ENCODE results near the gene CHRDL2.
"Not testable (repeated sequence)": the region's sequence is repeated elsewhere in the genome, so short reads cannot be mapped to it uniquely, and the experiment has no call there.

Gene CHRDL2

GRCh38 chr11:74670171-74670570 is 61.1 kb downstream of the CHRDL2 start:
- no peak for DNase-seq (ENCODE audit: low read depth)

GRCh38 chr11:74669211-74670160 is 61.7 kb downstream of the CHRDL2 start:
- no peak for DNase-seq (ENCODE audit: low read depth)

- DNase-seq (ENCODE audit: low read depth): no peak
These were observed 67.9 kb downstream of the CHRDL2 start for GRCh38 chr11:74663315-74663714.

GRCh38 chr11:74662487-74663103 is 68.6 kb downstream of the CHRDL2 start:
- no peak for DNase-seq (ENCODE audit: low read depth)

GRCh38 chr11:74659124-74659523 is 72.1 kb downstream of the CHRDL2 start:
- DNase-seq (ENCODE audit: low read depth): not testable (repeated sequence)

- no peak for DNase-seq (ENCODE audit: low read depth)
These were observed 76.2 kb downstream of the CHRDL2 start for GRCh38 chr11:74654976-74655375.

- DNase-seq (ENCODE audit: low read depth): no peak
These were observed 80.7 kb downstream of the CHRDL2 start for GRCh38 chr11:74650498-74650897.

- DNase-seq (ENCODE audit: low read depth): no peak
These were observed 82.3 kb downstream of the CHRDL2 start for GRCh38 chr11:74648894-74649293.

- DNase-seq (ENCODE audit: low read depth): no peak
These were observed 83.4 kb downstream of the CHRDL2 start for GRCh38 chr11:74647831-74648230.

- no peak for DNase-seq (ENCODE audit: low read depth)
These were observed 83.8 kb downstream of the CHRDL2 start for GRCh38 chr11:74647404-74647803.

- no peak for DNase-seq (ENCODE audit: low read depth)
These were observed 84.3 kb downstream of the CHRDL2 start for GRCh38 chr11:74646954-74647353.

Measured in HS-5 (cell line).